RKO (cell line): Measurements from ENCODE around the gene VLDLR.
"Not testable (repeated sequence)": the region's sequence is repeated elsewhere in the genome, so short reads cannot be mapped to it uniquely, and the experiment has no call there.

Source experiments
- DNase-seq: peaks from one replicate; pipeline ENCODE4 v3.0.0-alpha.2; 2016; ENCODE audit warnings: low spot score

The VLDLR gene

DNA sequence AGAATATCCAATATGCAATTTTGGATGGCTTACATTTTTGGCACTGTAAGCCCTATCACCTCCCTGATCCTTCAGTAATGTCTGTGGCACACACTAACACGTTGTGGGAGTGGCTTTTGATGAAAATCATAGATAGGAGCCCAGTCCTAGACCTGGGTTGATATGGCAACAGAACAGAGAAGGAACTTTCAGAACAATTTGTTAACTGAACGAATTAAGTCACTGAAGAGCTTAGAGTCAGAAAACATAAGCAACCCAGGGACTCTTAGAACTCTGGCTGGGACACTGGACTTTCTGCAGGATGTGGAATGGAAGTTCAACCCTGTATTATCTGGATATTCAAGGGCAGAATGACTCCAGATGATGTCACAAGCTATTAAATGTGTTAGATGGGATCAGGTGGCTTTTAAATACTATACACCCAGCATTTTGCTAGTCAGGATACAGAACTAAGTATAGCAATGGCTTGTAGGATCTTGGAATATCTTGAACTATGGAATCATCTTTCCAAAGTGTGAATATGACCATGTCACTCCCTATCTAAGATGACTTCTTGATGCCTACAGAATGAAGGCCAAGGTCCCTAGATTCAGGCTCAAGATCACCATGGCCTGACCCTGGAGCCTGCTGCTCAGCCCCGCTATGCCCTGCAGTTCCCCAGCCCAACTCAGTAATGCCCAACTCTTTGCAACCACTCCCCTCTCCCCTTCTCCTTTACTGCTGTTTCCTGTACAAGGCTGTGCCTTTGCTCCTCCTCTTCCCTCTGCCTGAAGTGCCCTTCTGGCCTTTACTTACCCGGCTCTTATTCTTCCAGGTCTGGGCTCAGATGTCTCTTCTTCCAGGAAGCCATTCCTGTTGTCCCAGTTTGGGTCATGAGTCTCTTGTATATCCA, 42.8 kb downstream of the VLDLR start:
- no peak for DNase-seq

DNA sequence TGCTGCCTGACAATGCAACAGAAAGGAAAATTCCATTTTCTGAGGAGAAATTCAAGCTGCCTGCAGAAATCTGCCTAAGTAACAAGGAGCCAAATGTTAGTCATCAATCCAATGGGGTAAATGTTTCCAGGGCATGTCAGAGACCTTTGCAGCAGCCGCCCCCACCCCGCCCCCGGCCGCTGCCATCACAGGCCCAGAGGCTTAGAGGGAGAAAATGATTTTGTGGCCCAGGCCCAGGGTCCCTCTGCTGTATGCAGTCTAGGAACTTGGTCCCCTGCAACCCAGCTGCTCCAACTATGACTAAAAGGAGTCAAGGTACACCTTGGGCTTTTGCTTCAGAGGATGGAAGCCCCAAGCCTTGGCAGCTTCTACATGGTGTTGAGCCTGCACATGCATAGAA, 45.0 kb downstream of the VLDLR start:
- no peak for DNase-seq

DNA sequence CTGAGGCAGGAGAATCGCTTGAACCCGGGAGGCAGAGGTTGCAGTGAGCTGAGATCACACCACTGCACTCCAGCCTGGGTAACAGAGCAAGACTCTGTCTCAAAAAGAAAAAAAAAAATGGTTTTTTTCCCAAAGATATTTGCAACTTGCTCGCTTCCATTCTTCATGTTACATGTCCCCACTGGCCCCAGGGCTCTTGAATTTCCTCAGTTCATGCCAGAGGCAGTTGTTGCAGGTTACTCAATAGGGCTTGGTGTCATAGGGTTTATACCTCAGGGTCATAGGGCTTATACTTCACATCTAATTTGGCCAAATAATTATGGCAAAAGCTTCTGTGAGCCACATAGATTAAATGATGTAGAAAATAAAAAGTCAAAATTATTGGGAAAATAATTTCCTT, 51.6 kb downstream of the VLDLR start:
- no peak for DNase-seq

DNA sequence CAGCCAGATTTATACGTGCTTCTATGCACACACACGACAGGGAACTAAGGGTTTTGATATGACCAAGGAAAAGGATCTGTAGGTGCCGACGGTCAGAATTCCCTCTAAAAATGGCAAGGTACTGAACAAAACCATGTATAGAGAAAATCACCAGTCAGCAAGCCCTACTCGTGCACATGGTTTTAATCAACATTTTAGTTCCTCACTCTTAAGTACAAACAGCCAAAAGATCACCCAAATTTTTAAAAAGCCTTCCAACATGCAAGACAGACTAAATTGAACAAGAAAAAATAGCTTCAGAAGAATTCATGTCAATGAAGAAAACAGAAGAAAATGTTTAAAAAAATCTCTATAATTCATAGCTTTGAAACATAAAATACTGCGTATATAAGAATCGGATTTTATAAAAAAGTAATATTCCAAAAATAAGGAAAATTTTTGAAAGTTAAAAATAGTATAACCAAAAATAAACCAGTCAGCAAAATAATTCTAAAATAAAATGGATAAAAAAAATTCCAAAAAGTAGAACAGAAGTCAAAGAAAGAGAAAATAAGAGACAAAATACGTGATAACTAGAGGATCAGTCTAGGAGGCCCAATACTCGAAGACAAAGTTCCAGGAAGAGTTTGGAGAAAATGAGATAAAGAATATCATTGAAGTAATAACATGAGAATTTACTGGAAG, 52.7 kb downstream of the VLDLR start:
- DNase-seq: no peak

DNA sequence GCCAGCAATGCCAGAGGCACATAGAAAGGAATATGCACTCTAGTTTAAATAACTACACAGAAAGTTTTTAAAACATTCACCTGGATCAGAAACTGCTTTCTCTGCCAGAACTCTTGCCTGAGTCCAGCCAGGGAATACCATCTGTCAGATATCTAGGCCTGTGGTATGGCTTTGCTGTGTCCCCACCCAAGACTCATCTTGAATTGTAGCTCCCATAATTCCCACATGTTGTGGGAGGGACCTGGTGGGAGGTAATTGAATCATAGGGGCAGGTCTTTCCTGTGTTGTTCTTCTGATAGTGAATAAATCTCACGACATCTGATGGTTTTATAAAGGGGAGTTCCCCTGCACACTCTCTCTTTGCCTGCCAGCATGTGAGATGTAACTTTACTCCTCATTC, 54.2 kb downstream of the VLDLR start:
- DNase-seq: no peak

DNA sequence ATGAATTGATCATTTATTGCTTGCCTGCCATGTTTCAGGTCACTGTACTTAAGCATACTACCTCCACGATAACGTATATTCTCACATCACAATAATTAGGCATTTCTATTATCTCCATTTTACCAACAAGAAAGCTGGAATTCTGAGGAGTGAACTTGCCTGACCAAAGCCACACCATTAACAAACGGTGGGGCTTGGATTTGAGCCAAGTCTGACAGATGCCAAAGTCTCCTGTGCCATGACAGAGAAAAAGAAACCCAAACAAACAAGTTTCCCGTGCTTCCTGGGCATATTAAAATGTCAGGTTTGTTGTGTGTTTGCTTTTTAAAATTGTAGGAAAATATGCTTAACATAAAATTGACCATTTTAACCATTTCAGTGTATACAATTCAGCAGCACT, 54.9 kb downstream of the VLDLR start:
- DNase-seq: no peak

DNA sequence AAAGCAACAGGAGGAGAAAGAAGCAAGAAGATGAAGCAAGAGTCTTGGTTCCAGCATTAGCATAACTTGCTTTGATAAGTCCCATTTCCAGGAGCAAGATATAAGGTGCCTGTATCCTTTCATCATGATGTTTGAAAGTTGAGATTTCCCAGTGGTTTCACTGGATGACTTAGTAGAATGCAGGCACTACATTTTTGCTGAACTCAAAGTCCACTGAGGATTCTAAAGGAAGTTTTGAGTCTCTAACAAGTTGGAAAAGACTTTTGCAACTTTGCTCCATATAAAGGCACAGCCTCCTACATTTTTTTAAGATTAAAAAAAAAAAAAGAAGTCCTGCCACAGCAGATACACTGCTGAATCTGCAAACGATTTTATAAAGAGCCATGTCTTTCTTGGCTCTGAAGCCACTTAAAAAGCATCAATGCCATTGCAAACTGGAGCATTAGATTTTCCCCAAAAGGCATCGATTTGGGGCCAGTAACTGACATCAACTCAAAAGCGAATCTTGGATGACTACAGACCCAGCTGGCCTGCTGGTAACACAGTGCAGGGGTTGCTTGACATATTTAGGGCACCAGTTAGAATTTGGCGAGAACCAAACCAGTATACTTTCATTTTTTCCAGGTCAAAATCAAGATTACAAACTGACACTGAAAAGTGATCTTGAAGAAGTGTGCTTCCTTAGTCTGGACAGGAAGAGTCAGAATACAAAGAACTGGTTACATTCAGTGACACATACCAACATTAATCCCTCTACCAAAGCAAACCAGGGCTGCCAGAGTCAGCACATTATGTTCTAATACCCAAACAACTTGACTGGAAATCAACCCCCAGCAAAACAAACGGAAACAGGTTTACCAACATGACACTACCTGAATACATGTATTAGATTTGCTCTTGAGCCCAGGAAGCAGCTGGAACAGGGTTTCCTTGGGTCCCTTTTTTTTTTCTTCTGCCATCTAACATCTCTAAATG, 56.6 kb downstream of the VLDLR start:
- no peak for DNase-seq

DNA sequence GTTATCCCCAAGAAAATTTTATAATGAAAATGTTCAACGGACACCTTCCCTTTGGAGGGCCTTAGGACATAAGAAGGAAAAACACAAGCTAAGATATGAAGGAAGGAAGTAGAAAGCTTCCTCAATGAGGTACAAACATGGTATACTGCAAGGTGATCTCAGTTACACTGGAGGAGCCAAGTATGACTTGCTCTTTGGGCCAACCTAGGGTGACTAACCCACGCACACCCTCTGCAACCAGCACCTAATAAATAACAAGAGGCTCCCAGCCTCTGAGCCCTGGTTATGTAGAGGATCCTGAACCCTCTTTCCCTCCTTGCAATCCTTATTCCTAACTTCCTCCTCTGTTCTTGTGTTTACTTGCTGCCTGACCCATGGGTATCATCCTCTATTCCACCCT, 57.4 kb downstream of the VLDLR start:
- DNase-seq: no peak

DNA sequence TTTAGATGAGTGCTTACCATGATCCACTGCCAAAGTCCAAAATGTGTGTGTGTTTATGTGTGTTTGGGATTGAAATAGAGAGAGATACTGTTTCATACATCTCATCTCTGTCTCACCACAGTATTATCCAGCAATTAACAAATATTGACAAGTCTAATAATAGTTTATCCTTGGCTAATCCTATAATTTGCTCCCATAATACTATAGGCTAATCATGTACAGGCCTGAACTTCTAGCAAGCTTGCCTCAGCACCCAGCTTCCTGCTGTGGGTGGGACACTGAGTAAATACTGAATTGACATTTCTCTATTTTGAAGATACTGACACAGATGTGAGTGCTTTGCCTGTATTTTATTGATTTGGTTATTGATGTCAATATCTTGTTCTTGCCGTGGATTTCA, 60.4 kb downstream of the VLDLR start:
- DNase-seq: no peak

DNA sequence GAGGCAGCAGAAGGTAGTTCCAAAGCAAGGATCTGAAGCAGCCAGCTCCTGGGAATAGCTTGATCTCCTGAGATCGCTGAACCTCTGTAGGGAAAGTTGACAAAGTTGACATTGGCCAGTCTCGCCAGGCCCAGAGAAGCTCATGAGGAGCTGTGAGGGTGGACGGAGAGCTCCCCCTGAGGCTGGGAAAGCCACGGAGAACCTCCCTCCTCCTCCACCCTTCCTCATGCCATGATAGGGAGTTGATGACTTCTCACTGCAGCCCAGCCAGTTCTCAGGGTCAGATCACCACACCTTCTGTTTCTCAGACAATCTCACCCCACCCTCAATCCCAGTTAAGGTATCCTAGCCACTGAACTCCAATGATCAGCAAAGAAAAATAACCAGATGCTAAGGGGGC, 65.3 kb downstream of the VLDLR start:
- DNase-seq: no peak

DNA sequence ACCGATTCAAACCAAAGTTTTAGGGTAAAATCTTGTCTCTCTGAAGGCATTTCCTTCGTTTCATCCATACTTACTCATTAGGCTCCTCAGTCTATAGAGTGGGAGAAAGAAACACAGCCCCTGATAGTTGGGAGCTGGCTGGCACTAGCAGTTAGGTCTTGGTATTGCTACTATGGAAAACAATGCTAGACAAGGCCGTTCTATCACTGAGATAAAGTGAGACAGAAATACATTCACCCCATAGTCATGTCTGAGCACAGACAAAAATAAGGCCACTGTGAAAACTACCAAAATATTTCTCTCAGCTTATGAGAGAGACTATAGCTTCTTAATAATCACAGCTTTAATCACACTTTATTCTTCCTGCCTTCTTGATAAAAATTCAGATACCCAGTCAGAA, 67.0 kb downstream of the VLDLR start:
- DNase-seq: no peak

DNA sequence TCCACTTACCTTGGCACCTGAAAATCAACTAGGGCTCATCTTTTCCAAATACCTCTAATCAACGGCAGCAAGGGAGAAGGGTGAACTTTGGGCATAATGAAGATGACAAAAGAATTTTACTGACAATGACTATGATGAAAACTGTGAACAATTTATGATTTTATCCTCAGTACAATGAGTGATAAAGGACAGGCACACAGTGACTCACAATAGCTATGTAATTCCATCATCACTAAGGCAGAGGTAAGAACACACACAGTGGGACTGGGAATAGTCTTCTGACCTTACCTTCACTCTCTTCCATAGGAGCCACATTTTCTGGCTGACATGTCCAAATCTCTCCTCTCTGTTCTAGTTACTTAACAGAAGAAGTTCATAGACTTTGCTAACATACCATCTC, 69.6 kb downstream of the VLDLR start:
- DNase-seq: no peak

DNA sequence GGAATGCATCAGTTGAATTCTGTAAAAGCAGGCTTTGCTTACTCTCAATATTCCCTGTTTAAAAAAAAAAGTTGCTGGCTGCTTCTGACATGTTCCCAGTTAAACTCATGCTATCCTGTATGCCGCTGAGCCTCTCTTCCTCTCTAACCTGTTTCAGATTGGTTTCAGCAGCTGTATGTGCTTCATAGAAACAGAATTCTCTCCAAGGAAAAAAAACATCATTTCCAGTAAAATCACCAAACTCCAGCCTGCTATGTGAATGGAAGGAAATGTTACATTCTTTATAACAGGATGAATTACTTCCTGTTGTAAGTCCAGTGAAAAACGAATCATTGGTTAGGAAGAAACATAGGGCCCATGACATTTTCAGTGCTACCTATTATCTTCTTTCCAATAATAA, 70.0 kb downstream of the VLDLR start:
- DNase-seq: no peak

DNA sequence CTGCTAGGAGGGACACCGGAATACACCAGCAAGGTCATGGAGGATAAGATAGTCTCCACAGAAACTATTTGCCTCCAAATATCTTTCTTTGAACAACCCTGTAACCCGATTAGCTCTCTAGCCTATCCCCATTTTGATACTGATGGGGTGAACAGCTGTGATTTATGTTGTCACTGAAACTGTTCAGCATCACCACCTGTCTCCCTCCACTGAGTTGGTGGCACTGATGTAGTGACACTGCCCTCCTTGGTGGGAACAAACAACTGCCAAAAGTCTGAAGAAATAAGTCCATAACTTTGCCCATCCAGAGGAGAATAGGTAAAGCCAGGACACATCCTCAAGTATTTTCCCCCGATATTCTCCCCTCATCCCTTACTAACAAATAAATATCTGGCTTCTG, 71.5 kb downstream of the VLDLR start:
- no peak for DNase-seq

DNA sequence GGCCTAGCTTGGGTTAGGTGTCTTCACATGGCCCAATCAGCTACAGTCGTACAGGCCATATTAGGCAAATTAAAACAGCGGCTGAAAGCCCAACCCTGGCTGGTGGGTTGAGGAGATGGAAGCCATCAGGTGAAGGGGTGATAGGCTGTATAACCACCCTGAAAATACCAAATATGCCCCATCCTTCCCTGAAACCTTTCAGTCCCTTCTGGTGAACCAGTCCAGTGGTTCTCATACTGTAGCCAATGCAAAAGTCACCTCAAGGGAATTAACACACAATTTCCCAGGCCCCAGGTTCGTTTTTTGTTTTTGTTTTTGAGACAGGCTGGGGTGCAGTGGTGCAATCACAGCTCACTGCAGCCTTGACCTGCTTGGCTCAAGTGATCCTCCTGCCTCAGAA, 75.9 kb downstream of the VLDLR start:
- no peak for DNase-seq

DNA sequence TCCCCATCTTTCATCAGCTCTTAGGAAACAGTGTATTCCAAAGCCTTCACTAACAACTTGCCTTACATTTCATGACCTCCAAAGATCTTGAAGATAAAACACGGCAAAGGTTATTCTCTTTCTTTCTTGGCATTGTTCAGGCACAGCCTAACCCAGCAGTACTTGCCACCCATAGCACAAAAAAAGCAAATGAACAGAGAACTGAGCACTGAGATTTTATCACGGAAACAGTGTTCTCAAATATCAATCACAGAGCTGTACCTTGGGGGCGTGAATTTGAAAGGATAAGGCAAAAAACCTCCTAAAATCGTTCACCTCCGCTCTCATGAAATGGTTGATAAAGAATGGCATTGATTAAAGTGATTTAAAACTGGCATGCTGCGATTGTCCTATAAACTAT, 78.8 kb downstream of the VLDLR start:
- no peak for DNase-seq

DNA sequence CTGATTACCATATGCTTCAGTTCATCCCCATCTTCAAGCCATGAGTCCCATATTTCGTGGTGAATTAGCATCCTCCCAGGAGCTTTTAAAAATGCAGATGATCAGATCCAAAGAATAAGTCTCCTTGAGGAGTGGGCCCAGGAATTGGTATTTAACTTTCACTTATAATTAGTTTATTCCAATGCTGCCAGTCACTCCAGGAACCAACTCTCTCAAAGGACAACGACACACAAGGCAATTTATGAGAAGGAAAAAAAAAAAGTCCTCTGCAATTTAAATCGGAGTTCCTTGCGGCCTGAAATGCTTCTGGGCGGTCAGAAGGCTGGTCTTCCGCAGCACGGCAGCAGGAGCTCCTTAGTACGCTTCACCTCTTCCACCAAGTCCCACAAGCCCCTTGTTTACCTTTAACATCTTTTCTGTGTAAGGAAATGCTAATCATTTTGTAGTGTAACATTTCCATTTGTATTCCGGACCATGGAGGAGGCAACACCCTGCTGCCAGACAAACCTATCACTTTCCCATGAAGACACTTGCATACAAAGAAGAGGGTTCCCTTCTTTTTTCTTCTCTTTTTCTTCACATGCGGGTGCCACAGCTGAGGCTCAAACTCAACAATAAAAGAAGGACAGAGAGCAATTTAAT, 79.4 kb downstream of the VLDLR start:
- no peak for DNase-seq

DNA sequence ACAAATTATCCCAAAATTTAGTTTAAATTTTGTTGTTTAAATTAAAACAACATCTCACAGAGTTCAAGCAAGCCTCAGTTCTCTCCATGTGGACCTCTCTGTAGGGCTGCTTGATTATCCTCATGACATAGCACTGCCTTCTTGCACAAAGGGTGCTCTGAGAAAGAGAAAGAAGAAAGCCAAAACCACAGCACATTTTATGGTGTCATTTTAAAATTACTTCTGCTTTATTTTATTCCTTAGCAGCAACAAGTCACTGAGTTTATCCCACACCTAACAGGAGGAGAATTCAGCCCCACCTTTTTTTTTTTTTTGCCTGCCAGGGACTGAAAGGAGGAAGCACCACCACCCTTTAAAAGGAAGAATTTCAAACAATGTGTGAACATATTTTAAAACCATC, 82.9 kb downstream of the VLDLR start:
- no peak for DNase-seq

DNA sequence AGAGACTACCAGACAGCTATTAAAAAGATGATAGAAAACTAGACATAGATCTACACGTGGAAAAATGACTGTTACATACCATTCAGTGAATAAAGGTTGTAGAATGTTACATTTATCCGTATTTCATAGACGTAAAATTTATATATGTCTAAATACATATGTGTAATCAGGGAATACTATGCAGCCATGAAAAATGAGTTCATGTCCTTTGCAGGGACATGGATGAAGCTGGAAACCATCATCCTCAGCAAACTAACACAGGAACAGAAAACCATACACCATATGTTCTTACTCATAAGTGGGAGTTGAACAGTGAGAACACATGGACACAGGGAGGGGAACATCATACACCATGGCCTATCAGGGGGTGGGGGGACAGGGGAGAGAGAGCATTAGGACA, 85.7 kb downstream of the VLDLR start:
- not testable (repeated sequence) for DNase-seq
